GM21526 (cell line): Measurements from ENCODE around the gene TECTB.

Source experiments
- ATAC-seq: cut with Tn5 transposase; IDR thresholded peaks from one replicate; pipeline ENCODE4 v1.9.1; 2021; ENCODE audit warnings: moderate library complexity; ENCODE audit not compliant: unreplicated experiment, low FRiP score

Gene TECTB

DNA sequence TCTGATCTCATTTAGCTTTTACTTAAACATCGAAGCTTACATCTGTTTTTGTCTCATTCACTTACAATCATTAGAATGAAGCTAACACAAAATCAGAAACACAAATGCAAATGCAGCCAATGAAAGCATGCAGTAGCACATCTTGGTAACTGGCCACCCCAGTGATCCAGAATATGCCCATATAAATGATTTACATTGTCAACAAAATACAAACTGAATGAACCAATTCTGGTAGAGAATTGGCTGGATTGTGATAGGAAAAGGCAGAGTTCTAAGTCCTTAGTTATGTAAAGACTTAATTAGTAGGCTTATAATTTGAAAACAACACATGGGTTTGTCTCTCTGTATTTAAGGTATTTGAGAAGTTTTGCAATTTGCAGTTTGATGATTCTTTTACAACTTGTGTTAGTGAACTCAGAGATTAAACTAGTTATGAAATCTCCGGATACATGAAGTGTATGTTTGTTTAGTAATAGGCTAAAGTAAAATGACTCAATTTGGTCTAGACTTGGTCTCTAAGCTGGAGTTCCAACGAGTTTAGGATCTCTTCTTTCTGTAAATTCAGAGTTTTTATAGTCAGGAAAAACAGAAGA lies 21.2 kb downstream of the TECTB start:
- ATAC-seq, result no peak

DNA sequence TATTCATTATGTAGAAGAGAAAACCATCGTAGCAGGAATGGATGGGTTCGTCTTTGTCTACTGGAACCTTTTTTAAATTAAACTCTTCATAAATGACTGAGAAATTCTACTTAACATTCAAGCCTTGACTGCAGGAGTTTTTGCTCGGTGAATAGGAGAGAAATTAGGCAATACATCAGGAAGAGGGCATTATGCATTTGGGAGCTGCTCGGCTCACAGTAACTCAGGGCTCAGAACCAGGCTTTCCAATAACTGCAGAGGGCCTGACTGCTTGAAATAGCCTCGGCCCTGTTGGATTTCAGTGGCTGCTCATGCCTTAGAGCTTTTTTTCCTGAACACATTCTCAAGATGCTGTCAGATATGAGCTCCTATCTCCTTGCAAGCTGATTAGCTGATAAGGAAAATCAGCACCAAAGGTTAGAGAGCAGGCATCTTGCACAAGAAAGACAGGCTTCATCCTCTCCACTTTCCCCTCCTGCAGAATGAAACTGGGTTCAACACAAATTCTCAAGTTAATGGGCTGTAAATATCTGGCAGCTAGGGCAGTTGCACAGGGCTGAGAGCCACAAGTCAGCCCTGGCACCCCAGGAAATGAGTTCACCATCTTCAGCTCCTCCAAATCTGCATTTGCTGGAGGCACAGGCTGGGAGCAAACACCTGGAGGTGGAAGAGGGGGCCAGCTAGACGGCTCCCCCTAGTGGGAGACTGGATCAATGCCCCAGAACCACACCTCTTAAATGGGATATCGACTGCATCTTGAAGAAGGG lies 24.3 kb downstream of the TECTB start:
- ATAC-seq, result peak; percentile 92

- ATAC-seq, result no peak
These were observed 24.9 kb downstream of the TECTB start for GRCh38 chr10:112308125-112308502.

DNA sequence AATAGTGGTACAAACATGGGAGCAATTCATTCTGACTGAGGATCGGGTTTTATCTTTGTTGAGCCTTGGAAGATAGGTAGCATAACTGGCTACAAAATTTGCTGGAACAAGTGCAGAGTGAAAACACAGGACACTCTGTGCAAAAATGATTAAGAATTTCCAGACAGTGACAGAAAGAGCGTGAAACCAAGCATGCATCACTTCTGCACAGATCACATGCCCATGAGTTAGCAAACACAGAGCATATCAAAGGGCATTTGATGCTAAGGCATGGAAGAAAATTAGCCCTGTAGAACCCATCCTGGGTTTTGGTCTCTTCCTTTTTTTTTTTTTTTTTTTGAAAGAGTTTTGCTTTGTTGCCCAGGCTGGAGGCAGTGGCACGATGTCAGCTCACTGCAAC lies 28.3 kb downstream of the TECTB start:
- no peak for ATAC-seq

GRCh38 chr10:112313234-112313633 lies 30.0 kb downstream of the TECTB start:
- no peak for ATAC-seq

DNA sequence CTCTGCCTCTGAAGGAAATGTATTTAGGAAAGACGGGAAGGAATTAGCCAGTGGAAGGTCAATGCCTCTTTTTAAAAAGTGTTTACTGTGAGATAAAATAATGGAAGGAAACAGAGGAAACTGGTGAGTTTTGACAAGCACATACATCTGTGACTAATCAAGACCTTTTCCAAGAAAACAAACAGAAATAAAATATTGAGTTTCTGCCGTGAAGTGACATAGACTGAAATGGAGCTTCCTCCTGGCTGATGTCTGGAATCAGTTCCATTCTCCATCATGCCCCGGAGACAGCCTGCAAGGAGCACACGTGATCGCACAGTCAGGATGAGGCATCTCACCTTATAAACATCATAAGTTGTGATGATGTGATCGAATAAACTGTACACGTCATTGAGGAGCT lies 30.7 kb downstream of the TECTB start:
- no peak for ATAC-seq

DNA sequence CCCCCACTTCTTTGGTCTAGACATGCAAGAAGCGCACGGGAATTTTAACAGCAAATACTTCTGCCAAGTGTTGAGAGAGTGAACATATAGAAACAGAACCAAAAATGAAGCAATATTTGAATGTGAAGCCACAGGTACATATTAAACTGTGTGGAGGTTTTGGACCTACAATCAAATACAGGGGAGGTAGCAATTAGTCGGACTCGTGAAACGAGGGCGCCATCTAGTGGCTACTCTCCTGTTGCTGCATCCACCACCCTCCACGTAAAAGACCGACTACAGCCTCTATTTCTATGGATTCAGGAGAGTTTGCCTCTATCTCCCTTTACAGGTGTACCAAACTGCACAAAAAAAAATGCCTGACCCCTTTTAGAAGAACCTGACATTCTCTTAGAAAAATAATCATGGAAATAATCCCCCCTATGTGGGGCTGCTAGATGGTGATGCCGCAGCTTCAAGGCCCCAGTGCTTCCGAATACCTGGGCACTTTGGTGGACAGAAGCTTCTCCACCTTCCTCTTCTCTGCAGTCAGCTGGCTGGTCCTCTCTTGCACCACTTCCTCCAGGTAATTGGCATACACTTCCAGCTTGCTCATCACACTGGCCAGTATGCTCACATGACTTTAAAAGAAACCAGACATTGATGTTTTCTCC lies 31.7 kb downstream of the TECTB start:
- peak; percentile 87 for ATAC-seq

DNA sequence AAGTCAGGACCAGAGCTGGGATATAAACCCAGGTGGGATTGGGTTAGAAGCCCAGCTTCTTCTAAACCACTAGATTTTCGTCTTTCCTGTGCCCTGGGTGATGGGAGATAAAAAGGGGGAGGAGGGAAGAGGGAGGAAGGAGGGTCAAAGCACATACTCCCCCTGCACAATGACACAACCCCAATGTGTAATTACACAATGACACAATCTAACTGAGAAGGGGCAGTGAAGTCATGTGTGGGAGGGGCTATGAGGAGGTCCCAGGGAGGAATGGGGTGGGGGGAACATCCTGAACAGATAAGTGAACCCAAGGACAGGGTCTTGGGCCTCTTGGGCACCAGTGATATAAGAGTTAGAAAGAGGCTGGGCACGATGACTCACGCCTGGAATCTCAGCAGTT lies 44.5 kb downstream of the TECTB start:
- ATAC-seq, result no peak

- no peak for ATAC-seq
These were observed 47.0 kb downstream of the TECTB start for GRCh38 chr10:112330162-112330561.

DNA sequence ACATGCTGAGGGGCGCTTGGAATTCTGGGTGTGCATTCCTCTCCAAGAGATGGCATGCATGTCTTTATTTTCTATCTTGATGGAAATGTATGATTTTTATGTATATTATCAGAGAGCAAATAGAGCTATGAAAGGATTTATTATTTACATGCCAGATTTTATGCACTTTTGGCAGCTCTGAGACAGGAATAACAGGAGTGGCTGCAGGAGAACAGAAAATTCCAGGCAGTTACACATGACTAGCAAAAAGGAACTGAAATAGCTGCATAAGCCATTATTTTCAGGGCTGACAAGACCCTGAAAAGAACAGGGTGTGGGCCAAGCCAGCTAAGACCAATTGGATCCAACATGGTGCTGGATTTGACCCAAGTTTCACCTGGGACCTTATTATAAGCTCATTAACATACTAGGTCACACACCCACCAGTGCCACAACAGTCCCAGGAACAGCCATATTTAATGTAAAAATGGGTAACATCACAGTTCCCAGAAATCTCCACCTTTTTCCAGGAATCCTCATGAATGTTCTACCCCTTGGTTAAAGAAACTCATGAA lies 47.5 kb downstream of the TECTB start:
- ATAC-seq, result no peak

GRCh38 chr10:112332022-112332421 lies 48.8 kb downstream of the TECTB start:
- ATAC-seq, result no peak

DNA sequence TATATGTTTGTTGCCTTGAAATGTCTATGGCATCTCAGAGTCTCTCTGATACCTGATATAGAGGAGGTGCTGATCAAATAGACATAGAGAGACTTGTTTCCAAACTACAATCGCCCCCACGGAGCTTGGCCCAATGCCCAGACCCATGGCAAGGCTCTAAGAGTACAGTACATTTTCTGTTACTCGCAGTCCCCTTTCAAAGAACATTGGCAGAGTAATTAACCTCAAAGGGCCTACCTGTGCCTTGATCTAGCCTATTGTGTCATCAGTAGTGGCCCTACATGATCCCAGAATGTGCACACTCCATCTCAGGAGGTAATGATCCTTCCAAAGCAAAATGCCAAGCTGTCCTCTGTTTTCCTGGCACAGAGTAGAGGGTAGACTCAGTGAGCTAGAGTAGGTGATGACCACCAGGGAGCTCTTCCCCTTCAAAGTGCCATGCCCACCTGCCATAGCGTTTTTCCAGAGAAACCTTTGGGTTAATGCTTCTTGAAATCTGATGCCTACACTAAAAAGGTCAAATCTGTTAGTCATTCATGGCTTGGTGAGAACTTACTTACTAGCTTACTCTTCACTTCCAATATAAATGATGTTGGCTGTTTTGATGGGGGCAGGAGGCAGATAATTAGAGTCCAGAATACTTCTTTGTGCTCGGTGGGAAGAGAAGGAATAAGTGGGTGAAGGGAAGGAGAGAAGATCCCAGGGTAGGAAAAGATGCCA lies 49.5 kb downstream of the TECTB start:
- ATAC-seq, result no peak

- no peak for ATAC-seq
These were observed 50.3 kb downstream of the TECTB start for GRCh38 chr10:112333452-112333851.

GRCh38 chr10:112335111-112335867 lies 52.1 kb downstream of the TECTB start:
- ATAC-seq, result no peak

DNA sequence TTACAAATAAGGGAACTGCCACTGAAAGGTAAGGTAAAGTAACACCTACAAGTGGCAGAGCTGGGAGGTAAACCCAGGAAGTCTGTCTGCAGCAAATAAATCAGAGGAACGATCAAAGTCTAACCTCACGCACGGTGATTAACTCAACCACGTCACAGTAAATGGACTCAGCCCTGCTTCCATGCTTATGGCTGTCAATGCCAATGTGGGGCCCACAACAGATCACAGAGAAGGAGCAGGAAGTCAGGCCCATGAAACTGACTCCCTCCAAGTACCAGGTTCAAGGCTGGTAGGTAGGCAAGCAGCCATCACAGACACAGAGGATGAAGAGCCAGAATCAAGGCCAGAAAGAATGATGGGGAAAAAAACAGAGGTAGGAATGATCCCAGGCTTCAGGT lies 52.7 kb downstream of the TECTB start:
- no peak for ATAC-seq

GRCh38 chr10:112336556-112337201 lies 53.5 kb downstream of the TECTB start:
- no peak for ATAC-seq

GRCh38 chr10:112338957-112339356 lies 55.8 kb downstream of the TECTB start:
- no peak for ATAC-seq

GRCh38 chr10:112340601-112341000 lies 57.4 kb downstream of the TECTB start:
- ATAC-seq, result no peak

GRCh38 chr10:112343056-112343806 lies 60.0 kb downstream of the TECTB start:
- no peak for ATAC-seq
